ENCODE measurements around the gene USP32.

DNA sequence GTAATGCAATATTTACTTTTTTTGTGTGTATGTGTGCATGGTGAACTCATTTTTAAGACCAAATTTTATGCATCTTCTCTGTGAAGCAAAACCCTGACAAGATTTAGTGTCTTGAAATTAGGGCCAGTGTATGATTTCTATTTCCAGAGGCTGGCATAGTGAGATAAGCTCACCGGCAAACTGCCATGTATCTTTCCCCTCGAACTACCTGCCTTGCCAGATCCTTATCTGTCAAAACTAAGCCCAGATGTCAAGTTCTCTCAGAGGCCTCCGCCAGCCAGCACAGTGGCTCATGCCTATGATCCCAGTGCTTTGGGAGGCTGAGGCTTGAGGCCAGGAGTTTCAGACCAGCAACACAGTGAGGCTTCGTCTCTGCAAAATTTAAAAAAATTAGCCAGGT lies 10.0 kb downstream of the USP32 start:
- TF ChIP-seq YY1 (IDR thresholded peaks at IDR 0.05; ENCODE audit: insufficient read depth, insufficient read length) (no peak), ZNF274 (IDR thresholded peaks at IDR 0.05; ENCODE audit: low read depth, low read length) (no peak), SUZ12 (IDR thresholded peaks at IDR 0.05; ENCODE audit: extremely low read depth, insufficient read depth, insufficient read length) (no peak)
